HG03342 (cell line): Measurements from ENCODE around the gene RASL11B.

Experiments
- ATAC-seq: cut with Tn5 transposase; IDR thresholded peaks from one replicate; pipeline ENCODE4 v1.9.1; 2021; ENCODE audit warnings: mild to moderate bottlenecking, moderate library complexity; ENCODE audit not compliant: unreplicated experiment

The RASL11B gene

GRCh38 chr4:52912608-52913007 lies 50.5 kb downstream of the RASL11B start:
- no peak for ATAC-seq

- ATAC-seq: no peak
Observed at GRCh38 chr4:52914051-52914605, 52.0 kb downstream of the RASL11B start.

GRCh38 chr4:52915191-52915590 lies 53.1 kb downstream of the RASL11B start:
- ATAC-seq: no peak

DNA sequence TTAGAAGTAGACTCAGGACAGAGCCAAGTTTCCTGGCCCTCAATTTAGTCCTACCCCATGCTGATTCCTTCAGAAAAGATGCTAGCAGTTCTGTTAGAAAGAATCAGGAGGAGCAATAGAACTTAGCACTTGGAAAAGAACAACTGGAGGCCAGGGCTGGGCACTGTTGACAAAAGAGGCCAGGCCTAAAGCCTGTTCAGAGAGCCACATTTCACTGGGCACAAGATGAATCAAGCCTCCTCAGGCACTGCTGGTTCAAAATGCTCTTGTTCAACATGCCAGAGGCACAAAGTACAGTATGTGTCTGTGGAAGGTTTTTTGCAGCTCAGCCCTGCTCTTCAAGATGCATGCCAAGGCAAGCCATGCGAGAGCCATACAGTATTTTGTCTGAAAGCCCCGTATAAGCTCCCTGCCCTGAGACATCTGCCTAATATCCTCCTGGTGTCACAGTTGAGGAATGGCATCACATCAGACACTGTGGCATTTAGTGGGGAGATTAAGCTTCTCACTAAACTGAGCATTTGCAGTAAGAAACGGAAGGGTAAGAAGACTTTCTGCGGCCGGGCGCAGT lies 53.7 kb downstream of the RASL11B start:
- ATAC-seq: no peak
